ENCODE data around the gene ALCAM.

GRCh38 chr3:105417525-105418289, 51.0 kb downstream of the ALCAM start:
- TF ChIP-seq ZNF792 (tag by site-specific recombination; IDR thresholded peaks at IDR 0.05) (no peak), CTCF (tag by site-specific recombination; IDR thresholded peaks at IDR 0.05) (no peak), ZNF280D (tag by site-specific recombination; IDR thresholded peaks at IDR 0.05) (no peak), ZNF513 (tag by site-specific recombination; IDR thresholded peaks at IDR 0.05) (no peak), ZNF138 (tag by site-specific recombination; IDR thresholded peaks at IDR 0.05; ENCODE audit: borderline replicate concordance) (no peak), ZNF639 (tag by site-specific recombination; IDR thresholded peaks at IDR 0.05) (no peak), RBAK (tag by site-specific recombination; IDR thresholded peaks at IDR 0.05) (no peak), YY1 (tag by site-specific recombination; IDR thresholded peaks at IDR 0.05) (no peak), REPIN1 (tag by site-specific recombination; IDR thresholded peaks at IDR 0.05; ENCODE audit: low read depth) (no peak), PBX3 (CRISPR knock-in tag; IDR thresholded peaks at IDR 0.05) (no peak), ZSCAN18 (tag by site-specific recombination; IDR thresholded peaks at IDR 0.05) (no peak), SCRT2 (tag by site-specific recombination; IDR thresholded peaks at IDR 0.05) (no peak)

Measured in HEK293 (cell line).